ENCODE measurements around the gene PDE4B. TPM values are rescaled to one million over a fixed set of nuclear protein-coding genes. Genes with fewer than 3 reads are reported as not detected.

PDE4B gene
- total RNA-seq, 2 experiments from 2014 or later, result 2.4 to 3.1 TPM

DNA sequence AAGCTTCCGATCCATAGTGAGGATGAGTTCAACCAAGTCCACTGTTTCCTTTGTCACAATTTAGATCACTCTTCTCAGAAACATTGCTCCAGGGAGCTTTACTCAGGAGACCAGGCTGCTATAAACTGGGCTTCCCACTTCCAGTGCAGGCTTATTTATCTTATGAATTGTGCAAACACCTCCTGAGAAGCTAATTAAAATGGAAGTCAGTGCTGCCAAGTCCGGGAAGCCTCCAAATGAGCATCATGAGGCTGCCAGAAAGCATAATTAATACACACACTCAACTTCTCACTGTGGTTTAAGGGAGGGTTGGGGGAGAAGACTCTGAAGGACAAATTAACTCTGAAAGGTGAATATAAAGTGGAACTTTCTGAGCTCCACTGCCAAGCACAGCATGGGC is 596.2 kb downstream of the PDE4B start:
- ChIA-PET POLR2A (interaction anchor here (1.2 to 1.6 kb wide), 2 partner anchors 8 to 12 kb away, joined by 4 to 6 read pairs; no protein-coding TSS in a partner anchor), CTCF (ENCODE audit: unreplicated experiment) (interaction anchor here (1.3 kb wide), 1 partner anchor 13 kb away, joined by 4 read pairs; no protein-coding TSS in a partner anchor)
- peaks cover 63% of the 10 kb centered on the region for H3K9me3 ChIP-seq (ENCODE audit: low read length)
- no peaks in the 10 kb centered on the region for H3K79me2 ChIP-seq (ENCODE audit: insufficient read depth, low read depth, low read length)
- H3K4me1 ChIP-seq (ENCODE audit: insufficient read depth, low read length, poor library complexity, severe bottlenecking), result peaks cover 4% of the 10 kb centered on the region
- H3K4me3 ChIP-seq (ENCODE audit: low read depth, low read length, poor library complexity, severe bottlenecking), result no peak overlapping the region
- no peak for TF ChIP-seq EZH2phosphoT487 (IDR thresholded peaks at IDR 0.05; ENCODE audit: borderline replicate concordance, low read depth, low read length)
- no peak for TF ChIP-seq CTCF (conservative IDR thresholded peaks at IDR 0.05; ENCODE audit: low read length)
- H3K4me2 ChIP-seq (ENCODE audit: low read length), result no peak overlapping the region
- intact Hi-C loops (cut with micrococcal nuclease; ENCODE audit: unreplicated experiment), result no loop called here
- no peaks in the 10 kb centered on the region for H3K9me2 ChIP-seq (ENCODE audit: insufficient read depth, low read length)
- no peak overlapping the region for H2AFZ ChIP-seq (ENCODE audit: low read length)
- no TSS peak for BruUV-seq (replicated peaks)
- H3K27ac ChIP-seq (ENCODE audit: low read depth, low read length, poor library complexity, severe bottlenecking), result no peak overlapping the region
- no peaks in the 10 kb centered on the region for H4K20me1 ChIP-seq (ENCODE audit: insufficient read depth, low read length)
- peaks cover 5% of the 10 kb centered on the region; the same call in 1 of the 2 replicates for H3K36me3 ChIP-seq (ENCODE audit: insufficient read depth, low read length)
- no peak for DNase-seq (ENCODE audit: low spot score)

DNA sequence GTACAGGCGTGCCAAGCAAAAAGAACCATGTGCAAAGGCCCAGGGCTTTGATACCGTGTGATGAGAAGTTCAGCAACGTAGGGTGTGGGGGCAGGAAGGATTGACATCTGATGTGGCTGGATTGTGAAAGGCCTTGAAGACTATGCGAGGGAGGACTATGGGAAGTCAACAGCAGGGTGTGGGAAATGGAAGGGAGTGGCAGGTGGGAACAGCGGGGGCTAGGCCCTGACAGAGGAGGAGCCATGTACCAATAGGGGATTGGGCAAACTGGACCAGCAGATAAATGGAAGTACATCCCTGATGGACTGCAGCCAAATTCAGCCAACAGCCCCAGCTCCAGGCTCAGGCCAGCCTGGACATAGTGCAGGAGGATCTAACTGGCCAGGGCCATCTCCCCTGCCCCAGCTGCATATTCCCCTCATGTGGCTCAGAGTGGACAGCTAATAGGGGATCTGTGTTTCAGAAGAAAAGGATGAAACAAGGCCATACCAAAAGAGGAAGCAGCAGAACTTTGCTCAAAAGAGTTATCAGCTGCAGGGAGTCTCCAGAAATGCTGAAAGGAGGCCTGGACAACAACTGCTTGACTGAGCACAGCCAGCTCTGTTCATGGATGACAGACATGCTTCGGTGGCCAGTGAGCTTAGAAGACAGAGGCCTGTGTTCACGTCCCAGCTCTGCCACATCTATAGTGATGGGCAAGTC is 601.0 kb downstream of the PDE4B start:
- Histone ChIP-seq H3K9me2 (ENCODE audit: insufficient read depth, low read length) (no peaks in the 10 kb centered on the region), H3K4me3 (ENCODE audit: low read depth, low read length, poor library complexity, severe bottlenecking) (no peak overlapping the region), H3K79me2 (ENCODE audit: insufficient read depth, low read depth, low read length) (no peaks in the 10 kb centered on the region), H4K20me1 (ENCODE audit: insufficient read depth, low read length) (no peaks in the 10 kb centered on the region), H3K4me1 (ENCODE audit: insufficient read depth, low read length, poor library complexity, severe bottlenecking) (peaks cover 52% of the 10 kb centered on the region), H3K4me2 (ENCODE audit: low read length) (peak overlapping the region; percentile 17; the same call in 1 of the 2 replicates), H3K27ac (ENCODE audit: low read depth, low read length, poor library complexity, severe bottlenecking) (no peak overlapping the region), H3K36me3 (ENCODE audit: insufficient read depth, low read length) (no peaks in the 10 kb centered on the region; the same call in 1 of the 2 replicates), H2AFZ (ENCODE audit: low read length) (no peak overlapping the region), H3K9me3 (ENCODE audit: low read length) (peaks cover 20% of the 10 kb centered on the region)
- POLR2A ChIA-PET, result no interaction called here
- DNase-seq (ENCODE audit: low spot score), result peak; percentile 48
- TF ChIP-seq EZH2phosphoT487 (IDR thresholded peaks at IDR 0.05; ENCODE audit: borderline replicate concordance, low read depth, low read length) (no peak), CTCF (conservative IDR thresholded peaks at IDR 0.05; ENCODE audit: low read length) (no peak)
- BruUV-seq (replicated peaks), result no TSS peak
- CTCF ChIA-PET (ENCODE audit: unreplicated experiment), result no interaction called here
- intact Hi-C loops (cut with micrococcal nuclease; ENCODE audit: unreplicated experiment), result no loop called here

GRCh38 chr1:66394603-66395002 is 601.9 kb downstream of the PDE4B start:
- intact Hi-C loops (cut with micrococcal nuclease; ENCODE audit: unreplicated experiment), result no loop called here
- Histone ChIP-seq H3K27ac (ENCODE audit: low read depth, low read length, poor library complexity, severe bottlenecking) (no peak overlapping the region), H4K20me1 (ENCODE audit: insufficient read depth, low read length) (no peaks in the 10 kb centered on the region), H2AFZ (ENCODE audit: low read length) (no peak overlapping the region), H3K4me1 (ENCODE audit: insufficient read depth, low read length, poor library complexity, severe bottlenecking) (peaks cover 61% of the 10 kb centered on the region), H3K9me3 (ENCODE audit: low read length) (peaks cover 11% of the 10 kb centered on the region), H3K4me2 (ENCODE audit: low read length) (peak overlapping the region; percentile 17; the same call in 1 of the 2 replicates), H3K9me2 (ENCODE audit: insufficient read depth, low read length) (no peaks in the 10 kb centered on the region), H3K79me2 (ENCODE audit: insufficient read depth, low read depth, low read length) (no peaks in the 10 kb centered on the region), H3K4me3 (ENCODE audit: low read depth, low read length, poor library complexity, severe bottlenecking) (no peak overlapping the region), H3K36me3 (ENCODE audit: insufficient read depth, low read length) (no peaks in the 10 kb centered on the region; the same call in 1 of the 2 replicates)
- CTCF ChIA-PET (ENCODE audit: unreplicated experiment), result no interaction called here
- no peak for TF ChIP-seq EZH2phosphoT487 (IDR thresholded peaks at IDR 0.05; ENCODE audit: borderline replicate concordance, low read depth, low read length)
- no peak for TF ChIP-seq CTCF (conservative IDR thresholded peaks at IDR 0.05; ENCODE audit: low read length)
- no TSS peak for BruUV-seq (replicated peaks)
- DNase-seq (ENCODE audit: low spot score), result no peak
- POLR2A ChIA-PET, result no interaction called here
